K562 (cell line): ENCODE data around the gene PDE11A. TPM values are rescaled to one million over a fixed set of nuclear protein-coding genes. Genes with fewer than 3 reads are reported as not detected.

Experiments used
- ATAC-seq: fragments of 200-7000 bp; cut with Tn5 transposase; 3 replicates; pipeline ENCODE4 v1.9.1; 2020; ENCODE audit warnings: moderate library complexity
- BruUV-seq: library from RNA; stranded (reverse); fragments of 400-500 nt; replicated peaks from 2 replicates; lab custom pipeline; 2021; lab: Mats Ljungman, UMichigan
- CTCF ChIA-PET: fragments of 300-600 bp; formaldehyde crosslinking; extraction: SDS; loops from one replicate; lab custom pipeline; 2021; ENCODE audit warnings: low intra/inter-chr PET ratio; lab: Yijun Ruan, JAX
- POLR2A ChIA-PET: fragments of 300-600, 350-650 bp; sonication (Branson Sonifier 250); formaldehyde crosslinking; extraction: SDS; loops from one replicate; lab custom pipeline; 2021; ENCODE audit warnings: antibody characterized with exemption, inconsistent platforms; lab: Yijun Ruan, JAX
- DNase-seq, 4 experiments: peaks; one replicate each; pipeline versions ENCODE4 v3.0.0 to v3.0.0-alpha.2; 2011 to 2018; ENCODE audit warnings: low spot score in 3 of 4, mixed read lengths in 3 of 4; ENCODE audit errors: extremely low read depth in 1 of 4
- FAIRE-seq: peaks from 2 replicates; lab custom pipeline; 2011; peaks lifted over from hg19 to GRCh38; lab: Jason Lieb, UNC
- H2AFZ ChIP-seq: 2 replicates; pipeline ENCODE4 v1.6.0; 2011; ENCODE audit warnings: low read depth, low read length, control low read depth, inconsistent platforms
- H3K27ac ChIP-seq: fragments of 200-600 bp; 3 replicates; pipeline ENCODE4 v1.8.0; 2011; ENCODE audit warnings: low read depth, mild to moderate bottlenecking, control low read depth, inconsistent platforms, low read length, moderate library complexity, mixed read lengths; ENCODE audit errors: extremely low read depth
- H3K27me3 ChIP-seq, 2 experiments: fragments of 300-600 bp in 1 of 2; 2 replicates in 1 of 2; 3 replicates in 1 of 2; pipeline versions ENCODE4 v1.6.0 to v1.8.0; 2011; ENCODE audit warnings: inconsistent platforms in 2 of 2, low read length in 2 of 2, mild to moderate bottlenecking in 1 of 2, mixed read lengths in 1 of 2, moderate library complexity in 1 of 2; ENCODE audit not compliant: control insufficient read depth in 2 of 2, insufficient read depth in 2 of 2
- H3K36me3 ChIP-seq: fragments of 300-600 bp; 3 replicates; pipeline ENCODE4 v1.8.0; 2011; ENCODE audit warnings: mild to moderate bottlenecking, low read length, inconsistent platforms; ENCODE audit not compliant: control insufficient read depth, insufficient read depth
- H3K4me1 ChIP-seq, 2 experiments: fragments of 200-600 bp in 1 of 2; replicated peaks in 1 of 2; 2 replicates in 1 of 2; 3 replicates in 1 of 2; pipeline versions ENCODE4 v1.5.1 to v1.8.0; 2011; ENCODE audit warnings: inconsistent platforms in 2 of 2, low read length in 2 of 2, mild to moderate bottlenecking in 1 of 2, mixed read lengths in 1 of 2, moderate library complexity in 1 of 2; ENCODE audit not compliant: control insufficient read depth in 2 of 2, insufficient read depth in 2 of 2
- H3K4me2 ChIP-seq: 2 replicates; pipeline ENCODE4 v1.6.1; 2011; ENCODE audit warnings: low read length, control low read depth, inconsistent platforms, mixed read lengths; ENCODE audit not compliant: insufficient read depth
- H3K4me3 ChIP-seq: fragments of 200-600 bp; sonication (generic), shearing (Covaris generic); 2 replicates; pipeline ENCODE4 v1.5.1; 2016; ENCODE audit warnings: control low read depth, inconsistent platforms
- H3K79me2 ChIP-seq: fragments of 200-600 bp; 3 replicates; pipeline ENCODE4 v1.8.0; 2011; ENCODE audit warnings: low read length, inconsistent platforms; ENCODE audit not compliant: control insufficient read depth, insufficient read depth
- H3K9ac ChIP-seq, 2 experiments: 2 replicates each; pipeline versions ENCODE4 v1.6.0 to v1.6.1; 2011; ENCODE audit warnings: low read depth in 2 of 2, low read length in 2 of 2, control low read depth in 1 of 2, inconsistent platforms in 1 of 2, mild to moderate bottlenecking in 1 of 2, mixed read lengths in 1 of 2; ENCODE audit not compliant: insufficient read depth in 1 of 2
- H3K9me1 ChIP-seq: one replicate; pipeline ENCODE4 v1.6.0; 2011; ENCODE audit warnings: inconsistent platforms, mild to moderate bottlenecking, low read length, moderate library complexity; ENCODE audit not compliant: control insufficient read depth, insufficient read depth
- H3K9me3 ChIP-seq: replicated peaks from 2 replicates; pipeline ENCODE4 v1.5.1; 2011; ENCODE audit warnings: low read depth, low read length, inconsistent platforms; ENCODE audit not compliant: control insufficient read depth, insufficient read depth
- H4K20me1 ChIP-seq: replicated peaks from 2 replicates; pipeline ENCODE4 v1.6.1; 2011; ENCODE audit warnings: low read length, inconsistent platforms, mixed read lengths; ENCODE audit not compliant: control insufficient read depth, insufficient read depth
- HDAC2 ChIP-seq: fragments of 450-650 bp; IDR thresholded peaks from 2 replicates; pipeline ENCODE4 v1.6.1; 2016; ENCODE audit warnings: mild to moderate bottlenecking
- MYNN ChIP-seq, 2 experiments: sonication (generic); formaldehyde crosslinking in 1 of 2; IDR thresholded peaks; 2 replicates each; pipeline versions ENCODE4 v1.5.0 to v1.6.1; 2016 to 2020; ENCODE audit warnings: antibody characterized with exemption in 1 of 2, missing genetic modification reagents in 1 of 2
- TEAD2 ChIP-seq: fragments of 450-650 bp; IDR thresholded peaks from 2 replicates; pipeline ENCODE4 v1.6.1; 2016; ENCODE audit warnings: missing genetic modification characterization, control low read depth, missing compliant biosample characterization
- ZBTB11 ChIP-seq, 3 experiments: fragments of 200-800 bp in 1 of 3; fragments of 250-450 bp in 1 of 3; fragments of 450-650 bp in 1 of 3; sonication (Bioruptor Pico) in 1 of 3; sonication (Bioruptor generic) in 1 of 3; formaldehyde crosslinking in 1 of 3; IDR thresholded peaks; 2 replicates each; pipeline versions ENCODE4 v1.6.1 to v1.8.0; 2016 to 2022; ENCODE audit warnings: mild to moderate bottlenecking in 2 of 3, missing genetic modification characterization in 2 of 3, missing compliant biosample characterization in 1 of 3, moderate library complexity in 1 of 3
- WGBS: fragments of 100-300 bp; shearing (Covaris generic); methylation state at CpG from one replicate; pipeline ENCODE4 v1.1.6; 2016; ENCODE audit warnings: low coverage, mixed read lengths; ENCODE audit not compliant: insufficient coverage; ENCODE audit errors: missing lambda C conversion rate; 5-methylcytosine and 5-hydroxymethylcytosine counted together
- in situ Hi-C: fragments of 300-500 bp; cut with MboI; formaldehyde crosslinking; loops from 4 replicates; pipeline ENCODE4 v1.15.0; 2018; ENCODE audit warnings: inconsistent platforms, mixed read lengths
- intact Hi-C: fragments of 100-400 bp; cut with micrococcal nuclease; formaldehyde crosslinking; loops from 2 replicates; pipeline ENCODE4 v1.14.2; 2022
- polyA plus RNA-seq, 8 experiments: library from polyadenylated mRNA; depleted of rRNA in 4 of 8; stranded (reverse) in 5 of 8; unstranded in 3 of 8; fragments of >200 nt; fragmentation: Nextera tagmentation in 2 of 8; fragmentation: Illumina TruSeq in 1 of 8; extraction: Ambion mirVana in 2 of 8; extraction: Trizol in 1 of 8; gene quantifications; 2 replicates each; pipeline versions ENCODE4 v1.2.1 to v1.2.3, GENCODE V29; 2011 to 2014; ENCODE audit warnings: inconsistent platforms in 1 of 8, missing spikeins in 1 of 8
- total RNA-seq, 7 experiments: library from RNA; depleted of rRNA in 6 of 7; stranded (reverse); fragments of >200 nt in 6 of 7; fragmentation: Illumina TruSeq in 2 of 7; extraction: Trizol in 2 of 7; gene quantifications; 2 replicates each; pipeline versions ENCODE4 v1.2.1 to v1.2.3, GENCODE V29; 2011 to 2021; ENCODE audit warnings: low replicate concordance in 1 of 7
- TF ChIP-seq, protein P1 (sequence below): fragments of 200-600 bp; sonication (generic); IDR thresholded peaks from one replicate; pipeline ENCODE4 v1.6.1; 2012; ENCODE audit warnings: mild to moderate bottlenecking, low read depth, low read length, inconsistent platforms

The PDE11A gene
- total and polyA plus RNA-seq, 9 of the 15 experiments (the other 6 are each of a cell fraction or from before 2014, with no cell fraction given): 3.2 to 22.1 (median 5.7) TPM

- no peaks in the 10 kb centered on the region for H3K9me3 ChIP-seq
- H4K20me1 ChIP-seq: no peaks in the 10 kb centered on the region
- ChIA-PET CTCF (no interaction called here), POLR2A (interaction anchor here (0.8 kb wide), 2 partner anchors 14 to 347 kb away, joined by 3 read pairs; no protein-coding TSS in a partner anchor)
- H3K4me2 ChIP-seq: no peak overlapping the region
- peaks cover 0 to 9% of the 10 kb centered on the region in 2 experiments; a peak in 2 of 5 replicates for H3K4me1 ChIP-seq
- no peak for FAIRE-seq
- no peaks in the 10 kb centered on the region for H3K9me1 ChIP-seq
- H3K27ac ChIP-seq: no peak overlapping the region
- no peaks in the 10 kb centered on the region; a peak in 1 of 5 replicates for H3K27me3 ChIP-seq
- no peak for DNase-seq
- in situ Hi-C loops: no loop called here
- H3K4me3 ChIP-seq: no peak overlapping the region
- H2AFZ ChIP-seq: no peak overlapping the region
- no peaks in the 10 kb centered on the region for H3K79me2 ChIP-seq
- intact Hi-C loops: loop anchor here (10.0 kb wide), 1 partner anchor 347 kb away; the partner anchor contains the start of gene NFE2L2
- ATAC-seq: no peak
- H3K36me3 ChIP-seq: no peaks in the 10 kb centered on the region
- H3K9ac ChIP-seq: no peak overlapping the region
- no TSS peak for BruUV-seq
- 11% methylated on average over 6 of the region's 6 CpGs for WGBS
- TF ChIP-seq TEAD2 (tag) (no peak), MYNN (IDR thresholded peaks at IDR 0.05) (no peak), MYNN (CRISPR knock-in tag; IDR thresholded peaks at IDR 0.05) (no peak), ZBTB11 (CRISPR knock-in tag; IDR thresholded peaks at IDR 0.05) (no peak), HDAC2 (no peak)
- TF ChIP-seq, protein P1, sequence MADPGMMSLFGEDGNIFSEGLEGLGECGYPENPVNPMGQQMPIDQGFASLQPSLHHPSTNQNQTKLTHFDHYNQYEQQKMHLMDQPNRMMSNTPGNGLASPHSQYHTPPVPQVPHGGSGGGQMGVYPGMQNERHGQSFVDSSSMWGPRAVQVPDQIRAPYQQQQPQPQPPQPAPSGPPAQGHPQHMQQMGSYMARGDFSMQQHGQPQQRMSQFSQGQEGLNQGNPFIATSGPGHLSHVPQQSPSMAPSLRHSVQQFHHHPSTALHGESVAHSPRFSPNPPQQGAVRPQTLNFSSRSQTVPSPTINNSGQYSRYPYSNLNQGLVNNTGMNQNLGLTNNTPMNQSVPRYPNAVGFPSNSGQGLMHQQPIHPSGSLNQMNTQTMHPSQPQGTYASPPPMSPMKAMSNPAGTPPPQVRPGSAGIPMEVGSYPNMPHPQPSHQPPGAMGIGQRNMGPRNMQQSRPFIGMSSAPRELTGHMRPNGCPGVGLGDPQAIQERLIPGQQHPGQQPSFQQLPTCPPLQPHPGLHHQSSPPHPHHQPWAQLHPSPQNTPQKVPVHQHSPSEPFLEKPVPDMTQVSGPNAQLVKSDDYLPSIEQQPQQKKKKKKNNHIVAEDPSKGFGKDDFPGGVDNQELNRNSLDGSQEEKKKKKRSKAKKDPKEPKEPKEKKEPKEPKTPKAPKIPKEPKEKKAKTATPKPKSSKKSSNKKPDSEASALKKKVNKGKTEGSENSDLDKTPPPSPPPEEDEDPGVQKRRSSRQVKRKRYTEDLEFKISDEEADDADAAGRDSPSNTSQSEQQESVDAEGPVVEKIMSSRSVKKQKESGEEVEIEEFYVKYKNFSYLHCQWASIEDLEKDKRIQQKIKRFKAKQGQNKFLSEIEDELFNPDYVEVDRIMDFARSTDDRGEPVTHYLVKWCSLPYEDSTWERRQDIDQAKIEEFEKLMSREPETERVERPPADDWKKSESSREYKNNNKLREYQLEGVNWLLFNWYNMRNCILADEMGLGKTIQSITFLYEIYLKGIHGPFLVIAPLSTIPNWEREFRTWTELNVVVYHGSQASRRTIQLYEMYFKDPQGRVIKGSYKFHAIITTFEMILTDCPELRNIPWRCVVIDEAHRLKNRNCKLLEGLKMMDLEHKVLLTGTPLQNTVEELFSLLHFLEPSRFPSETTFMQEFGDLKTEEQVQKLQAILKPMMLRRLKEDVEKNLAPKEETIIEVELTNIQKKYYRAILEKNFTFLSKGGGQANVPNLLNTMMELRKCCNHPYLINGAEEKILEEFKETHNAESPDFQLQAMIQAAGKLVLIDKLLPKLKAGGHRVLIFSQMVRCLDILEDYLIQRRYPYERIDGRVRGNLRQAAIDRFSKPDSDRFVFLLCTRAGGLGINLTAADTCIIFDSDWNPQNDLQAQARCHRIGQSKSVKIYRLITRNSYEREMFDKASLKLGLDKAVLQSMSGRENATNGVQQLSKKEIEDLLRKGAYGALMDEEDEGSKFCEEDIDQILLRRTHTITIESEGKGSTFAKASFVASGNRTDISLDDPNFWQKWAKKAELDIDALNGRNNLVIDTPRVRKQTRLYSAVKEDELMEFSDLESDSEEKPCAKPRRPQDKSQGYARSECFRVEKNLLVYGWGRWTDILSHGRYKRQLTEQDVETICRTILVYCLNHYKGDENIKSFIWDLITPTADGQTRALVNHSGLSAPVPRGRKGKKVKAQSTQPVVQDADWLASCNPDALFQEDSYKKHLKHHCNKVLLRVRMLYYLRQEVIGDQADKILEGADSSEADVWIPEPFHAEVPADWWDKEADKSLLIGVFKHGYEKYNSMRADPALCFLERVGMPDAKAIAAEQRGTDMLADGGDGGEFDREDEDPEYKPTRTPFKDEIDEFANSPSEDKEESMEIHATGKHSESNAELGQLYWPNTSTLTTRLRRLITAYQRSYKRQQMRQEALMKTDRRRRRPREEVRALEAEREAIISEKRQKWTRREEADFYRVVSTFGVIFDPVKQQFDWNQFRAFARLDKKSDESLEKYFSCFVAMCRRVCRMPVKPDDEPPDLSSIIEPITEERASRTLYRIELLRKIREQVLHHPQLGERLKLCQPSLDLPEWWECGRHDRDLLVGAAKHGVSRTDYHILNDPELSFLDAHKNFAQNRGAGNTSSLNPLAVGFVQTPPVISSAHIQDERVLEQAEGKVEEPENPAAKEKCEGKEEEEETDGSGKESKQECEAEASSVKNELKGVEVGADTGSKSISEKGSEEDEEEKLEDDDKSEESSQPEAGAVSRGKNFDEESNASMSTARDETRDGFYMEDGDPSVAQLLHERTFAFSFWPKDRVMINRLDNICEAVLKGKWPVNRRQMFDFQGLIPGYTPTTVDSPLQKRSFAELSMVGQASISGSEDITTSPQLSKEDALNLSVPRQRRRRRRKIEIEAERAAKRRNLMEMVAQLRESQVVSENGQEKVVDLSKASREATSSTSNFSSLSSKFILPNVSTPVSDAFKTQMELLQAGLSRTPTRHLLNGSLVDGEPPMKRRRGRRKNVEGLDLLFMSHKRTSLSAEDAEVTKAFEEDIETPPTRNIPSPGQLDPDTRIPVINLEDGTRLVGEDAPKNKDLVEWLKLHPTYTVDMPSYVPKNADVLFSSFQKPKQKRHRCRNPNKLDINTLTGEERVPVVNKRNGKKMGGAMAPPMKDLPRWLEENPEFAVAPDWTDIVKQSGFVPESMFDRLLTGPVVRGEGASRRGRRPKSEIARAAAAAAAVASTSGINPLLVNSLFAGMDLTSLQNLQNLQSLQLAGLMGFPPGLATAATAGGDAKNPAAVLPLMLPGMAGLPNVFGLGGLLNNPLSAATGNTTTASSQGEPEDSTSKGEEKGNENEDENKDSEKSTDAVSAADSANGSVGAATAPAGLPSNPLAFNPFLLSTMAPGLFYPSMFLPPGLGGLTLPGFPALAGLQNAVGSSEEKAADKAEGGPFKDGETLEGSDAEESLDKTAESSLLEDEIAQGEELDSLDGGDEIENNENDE: no peak
These were observed 461.2 kb downstream of the PDE11A start for GRCh38 chr2:177611310-177611886.
